ENCODE measurements around the gene KCNQ5.

The KCNQ5 gene

DNA sequence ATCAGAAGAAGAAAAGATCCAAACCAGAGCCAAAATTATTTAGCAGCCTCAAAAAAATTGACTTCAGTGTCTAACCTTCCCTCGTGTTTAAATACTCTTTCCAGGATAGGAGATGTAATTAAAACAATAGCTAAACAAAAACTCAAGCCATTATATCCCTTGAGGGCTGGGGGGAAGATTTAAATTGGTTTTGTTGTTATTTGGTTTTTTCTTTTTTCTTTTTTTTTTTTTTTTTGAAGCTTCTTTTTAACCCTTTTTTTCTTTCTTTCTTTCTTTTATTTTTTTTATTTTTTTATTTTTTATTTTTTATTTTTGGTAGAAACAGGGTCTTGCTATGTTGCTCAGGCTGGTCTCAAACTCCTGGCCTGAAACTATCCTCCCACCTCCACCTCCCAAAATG lies 334.4 kb downstream of the KCNQ5 start:
- no peak for DNase-seq (ENCODE audit: low read depth)
- H3K4me3 ChIP-seq (ENCODE audit: low read length) = no peak overlapping the region
- TF ChIP-seq, protein P1, sequence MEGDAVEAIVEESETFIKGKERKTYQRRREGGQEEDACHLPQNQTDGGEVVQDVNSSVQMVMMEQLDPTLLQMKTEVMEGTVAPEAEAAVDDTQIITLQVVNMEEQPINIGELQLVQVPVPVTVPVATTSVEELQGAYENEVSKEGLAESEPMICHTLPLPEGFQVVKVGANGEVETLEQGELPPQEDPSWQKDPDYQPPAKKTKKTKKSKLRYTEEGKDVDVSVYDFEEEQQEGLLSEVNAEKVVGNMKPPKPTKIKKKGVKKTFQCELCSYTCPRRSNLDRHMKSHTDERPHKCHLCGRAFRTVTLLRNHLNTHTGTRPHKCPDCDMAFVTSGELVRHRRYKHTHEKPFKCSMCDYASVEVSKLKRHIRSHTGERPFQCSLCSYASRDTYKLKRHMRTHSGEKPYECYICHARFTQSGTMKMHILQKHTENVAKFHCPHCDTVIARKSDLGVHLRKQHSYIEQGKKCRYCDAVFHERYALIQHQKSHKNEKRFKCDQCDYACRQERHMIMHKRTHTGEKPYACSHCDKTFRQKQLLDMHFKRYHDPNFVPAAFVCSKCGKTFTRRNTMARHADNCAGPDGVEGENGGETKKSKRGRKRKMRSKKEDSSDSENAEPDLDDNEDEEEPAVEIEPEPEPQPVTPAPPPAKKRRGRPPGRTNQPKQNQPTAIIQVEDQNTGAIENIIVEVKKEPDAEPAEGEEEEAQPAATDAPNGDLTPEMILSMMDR (conservative IDR thresholded peaks at IDR 0.05; ENCODE audit: low read length) = no peak

DNA sequence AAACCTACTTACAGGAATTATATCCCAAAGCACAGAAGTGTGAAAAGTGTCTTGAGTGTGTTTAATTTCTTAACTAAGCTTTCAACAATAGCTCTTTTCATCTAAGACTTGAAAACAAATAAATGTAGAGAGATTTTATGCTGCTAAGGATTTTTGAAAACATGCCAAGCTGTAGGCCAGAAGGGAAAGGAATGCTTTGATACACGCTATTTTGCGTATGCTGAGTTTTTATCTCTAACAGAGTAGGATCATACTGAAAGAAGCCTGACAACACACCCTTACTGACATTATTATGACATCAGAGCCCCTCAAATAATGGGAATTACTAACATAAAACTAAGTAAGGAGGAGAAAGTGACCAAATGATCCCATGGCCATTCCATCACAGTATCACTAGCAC lies 338.0 kb downstream of the KCNQ5 start:
- TF ChIP-seq, protein P1 (conservative IDR thresholded peaks at IDR 0.05; ENCODE audit: low read length) = no peak
- no peak overlapping the region for H3K4me3 ChIP-seq (ENCODE audit: low read length)
- no peak for DNase-seq (ENCODE audit: low read depth)

DNA sequence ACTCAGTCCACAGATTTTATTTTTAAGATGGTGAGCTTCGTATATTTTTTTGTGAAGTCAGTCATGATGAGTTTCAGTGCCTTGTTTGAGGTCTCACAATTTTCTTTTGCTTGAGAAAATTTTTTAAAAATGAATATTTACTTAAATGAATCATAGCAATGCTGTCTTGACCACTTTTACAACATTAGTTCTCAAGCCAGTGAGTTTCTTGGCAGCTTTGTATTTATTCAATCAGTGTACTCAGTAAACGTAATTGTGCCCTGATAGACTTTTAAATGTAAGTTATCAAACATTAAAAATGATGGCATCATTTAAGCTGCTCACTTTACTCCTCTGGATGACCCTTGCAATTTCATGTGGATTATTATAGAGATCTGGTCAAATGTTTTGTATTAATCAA lies 342.1 kb downstream of the KCNQ5 start:
- H3K4me3 ChIP-seq (ENCODE audit: low read length) = no peak overlapping the region
- TF ChIP-seq, protein P1 (conservative IDR thresholded peaks at IDR 0.05; ENCODE audit: low read length) = no peak
- no peak for DNase-seq (ENCODE audit: low read depth)

DNA sequence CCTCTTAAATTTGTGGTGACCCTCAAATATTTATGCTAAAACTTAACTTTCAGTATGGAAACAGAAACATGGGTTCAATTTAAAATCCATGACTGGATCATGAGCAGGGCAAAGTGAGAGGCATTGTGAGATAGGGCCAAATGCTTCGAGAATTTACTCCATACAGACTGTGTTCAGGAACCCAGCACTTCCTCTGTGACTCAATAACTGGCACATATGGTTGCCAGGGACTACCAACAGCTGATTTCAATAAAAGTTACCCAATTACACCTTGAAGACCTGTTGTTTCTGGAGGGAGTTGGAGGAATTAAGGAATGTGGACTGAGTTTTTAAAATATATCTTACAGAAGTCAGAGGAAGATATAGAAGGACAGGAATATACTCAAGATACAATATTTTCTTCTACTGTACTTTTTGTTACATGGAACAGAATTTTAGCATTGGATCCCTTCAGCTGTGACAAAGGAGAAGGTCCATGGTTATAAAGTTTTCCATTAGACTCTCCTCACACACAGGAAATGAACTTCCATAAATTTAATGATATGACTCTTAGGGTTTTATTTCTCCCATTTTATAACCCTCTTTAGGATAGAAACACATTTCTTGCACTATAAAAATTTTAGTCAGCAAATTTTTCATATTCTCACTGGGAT lies 344.9 kb downstream of the KCNQ5 start:
- no peak overlapping the region for H3K4me3 ChIP-seq (ENCODE audit: low read length)
- peak; percentile 67 for DNase-seq (ENCODE audit: low read depth)
- TF ChIP-seq, protein P1 (conservative IDR thresholded peaks at IDR 0.05; ENCODE audit: low read length) = no peak

DNA sequence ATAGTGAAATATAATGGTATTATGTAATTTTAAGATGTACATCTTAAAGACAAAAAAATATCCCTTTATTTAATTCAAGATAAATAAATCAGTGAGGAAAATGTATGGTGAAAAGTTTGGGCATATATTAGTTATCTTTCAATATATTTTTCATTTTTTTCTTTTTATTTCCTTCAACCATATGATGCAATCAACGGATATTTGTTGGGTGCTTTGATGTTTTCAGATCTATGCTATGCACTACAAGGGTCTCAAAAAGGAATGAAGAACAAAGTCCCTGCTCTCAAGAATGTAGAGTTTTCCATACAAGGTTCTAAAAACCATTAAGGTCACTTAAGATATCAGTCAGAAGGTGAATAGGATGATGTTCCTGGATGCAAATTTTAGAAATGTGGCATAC lies 345.5 kb downstream of the KCNQ5 start:
- no peak overlapping the region for H3K4me3 ChIP-seq (ENCODE audit: low read length)
- TF ChIP-seq, protein P1 (conservative IDR thresholded peaks at IDR 0.05; ENCODE audit: low read length) = no peak
- no peak for DNase-seq (ENCODE audit: low read depth)

DNA sequence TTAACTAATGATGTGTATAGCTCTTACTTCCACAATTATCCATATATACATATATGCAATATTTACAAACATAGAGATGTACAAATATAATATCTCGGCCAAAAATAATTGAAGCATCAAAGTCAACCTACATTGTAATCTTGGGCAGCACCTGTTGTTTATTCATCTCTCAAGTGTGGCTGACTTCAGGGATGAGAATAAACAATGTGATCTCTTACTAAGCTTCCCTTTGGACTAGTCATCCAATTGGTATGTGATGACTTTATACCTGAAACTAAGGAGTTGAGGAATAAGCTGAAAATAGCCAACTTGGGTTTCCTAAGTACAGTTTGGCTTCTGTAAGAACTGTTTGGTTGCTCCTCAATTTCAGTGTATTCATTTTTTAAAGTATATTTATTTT lies 346.8 kb downstream of the KCNQ5 start:
- H3K4me3 ChIP-seq (ENCODE audit: low read length) = no peak overlapping the region
- DNase-seq (ENCODE audit: low read depth) = no peak
- TF ChIP-seq, protein P1 (conservative IDR thresholded peaks at IDR 0.05; ENCODE audit: low read length) = no peak

DNA sequence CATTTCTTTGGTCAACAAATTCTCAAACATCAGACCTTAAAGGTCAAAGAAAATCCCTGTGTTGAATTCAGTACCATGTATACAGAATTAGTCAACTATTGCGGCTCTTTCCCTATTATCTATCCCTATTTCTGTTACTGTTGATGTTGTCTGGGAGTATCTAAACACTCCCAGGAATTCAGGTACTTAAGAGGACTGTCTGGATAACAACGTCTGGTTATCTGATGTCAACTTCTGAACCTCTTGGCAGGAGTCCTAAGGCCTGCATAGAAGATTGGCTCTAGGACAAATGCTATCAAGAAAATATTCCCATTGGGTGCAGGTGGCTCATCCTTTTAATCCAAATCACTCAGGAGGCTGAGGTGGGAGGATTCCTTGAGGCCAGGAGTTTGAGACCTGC lies 347.8 kb downstream of the KCNQ5 start:
- no peak for DNase-seq (ENCODE audit: low read depth)
- no peak overlapping the region for H3K4me3 ChIP-seq (ENCODE audit: low read length)
- TF ChIP-seq, protein P1 (conservative IDR thresholded peaks at IDR 0.05; ENCODE audit: low read length) = no peak
